ENCODE results near the gene ERBB4. TPM values are rescaled to one million over a fixed set of nuclear protein-coding genes. Genes with fewer than 3 reads are reported as not detected.

ERBB4 gene
- total RNA-seq, 1 donor from 2014 or later: 2.8 TPM

- no peak overlapping the region for H3K4me3 Mint-ChIP-seq (ENCODE audit: unreplicated experiment)
- no peaks in the 10 kb centered on the region for H3K36me3 Mint-ChIP-seq (ENCODE audit: unreplicated experiment)
- no peak for TF ChIP-seq CTCF (IDR thresholded peaks at IDR 0.05)
- H3K9me3 Mint-ChIP-seq (ENCODE audit: unreplicated experiment): no peaks in the 10 kb centered on the region
- DNase-seq (ENCODE audit: extremely low spot score, unreplicated experiment): no peak
- H3K4me1 Mint-ChIP-seq (ENCODE audit: unreplicated experiment): peaks cover 11% of the 10 kb centered on the region
- no peaks in the 10 kb centered on the region for H3K27me3 Mint-ChIP-seq (ENCODE audit: unreplicated experiment)
- H3K27ac Mint-ChIP-seq (ENCODE audit: unreplicated experiment): no peak overlapping the region
Observed at GRCh38 chr2:212133337-212133736, 405.3 kb downstream of the ERBB4 start.

GRCh38 chr2:212124598-212124997, 414.0 kb downstream of the ERBB4 start:
- H3K27ac Mint-ChIP-seq (ENCODE audit: unreplicated experiment): no peak overlapping the region
- no peak for DNase-seq (ENCODE audit: extremely low spot score, unreplicated experiment)
- H3K4me1 Mint-ChIP-seq (ENCODE audit: unreplicated experiment): no peaks in the 10 kb centered on the region
- no peaks in the 10 kb centered on the region for H3K27me3 Mint-ChIP-seq (ENCODE audit: unreplicated experiment)
- H3K36me3 Mint-ChIP-seq (ENCODE audit: unreplicated experiment): no peaks in the 10 kb centered on the region
- H3K9me3 Mint-ChIP-seq (ENCODE audit: unreplicated experiment): no peaks in the 10 kb centered on the region
- no peak overlapping the region for H3K4me3 Mint-ChIP-seq (ENCODE audit: unreplicated experiment)
- no peak for TF ChIP-seq CTCF (IDR thresholded peaks at IDR 0.05)

GRCh38 chr2:212119591-212119990, 419.0 kb downstream of the ERBB4 start:
- Mint-ChIP-seq H3K27me3 (ENCODE audit: unreplicated experiment) (no peaks in the 10 kb centered on the region), H3K27ac (ENCODE audit: unreplicated experiment) (no peak overlapping the region), H3K9me3 (ENCODE audit: unreplicated experiment) (no peaks in the 10 kb centered on the region), H3K4me1 (ENCODE audit: unreplicated experiment) (no peaks in the 10 kb centered on the region), H3K4me3 (ENCODE audit: unreplicated experiment) (no peak overlapping the region), H3K36me3 (ENCODE audit: unreplicated experiment) (no peaks in the 10 kb centered on the region)
- no peak for DNase-seq (ENCODE audit: extremely low spot score, unreplicated experiment)
- TF ChIP-seq CTCF (IDR thresholded peaks at IDR 0.05): no peak

- H3K9me3 Mint-ChIP-seq (ENCODE audit: unreplicated experiment): no peaks in the 10 kb centered on the region
- no peak overlapping the region for H3K27ac Mint-ChIP-seq (ENCODE audit: unreplicated experiment)
- H3K4me1 Mint-ChIP-seq (ENCODE audit: unreplicated experiment): no peaks in the 10 kb centered on the region
- no peak overlapping the region for H3K4me3 Mint-ChIP-seq (ENCODE audit: unreplicated experiment)
- no peak for DNase-seq (ENCODE audit: extremely low spot score, unreplicated experiment)
- no peak for TF ChIP-seq CTCF (IDR thresholded peaks at IDR 0.05)
- no peaks in the 10 kb centered on the region for H3K36me3 Mint-ChIP-seq (ENCODE audit: unreplicated experiment)
- no peaks in the 10 kb centered on the region for H3K27me3 Mint-ChIP-seq (ENCODE audit: unreplicated experiment)
Observed at GRCh38 chr2:212117926-212118325, 420.7 kb downstream of the ERBB4 start.

- Mint-ChIP-seq H3K4me3 (ENCODE audit: unreplicated experiment) (no peak overlapping the region), H3K27me3 (ENCODE audit: unreplicated experiment) (no peaks in the 10 kb centered on the region), H3K4me1 (ENCODE audit: unreplicated experiment) (no peaks in the 10 kb centered on the region), H3K27ac (ENCODE audit: unreplicated experiment) (no peak overlapping the region), H3K9me3 (ENCODE audit: unreplicated experiment) (no peaks in the 10 kb centered on the region), H3K36me3 (ENCODE audit: unreplicated experiment) (no peaks in the 10 kb centered on the region)
- DNase-seq (ENCODE audit: extremely low spot score, unreplicated experiment): no peak
- no peak for TF ChIP-seq CTCF (IDR thresholded peaks at IDR 0.05)
Observed at GRCh38 chr2:212114489-212114888, 424.1 kb downstream of the ERBB4 start.
